8988T (cell line): ENCODE results near the gene SLC49A3.

Experiments
- DNase-seq: peaks from one replicate; pipeline ENCODE4 v3.0.0; 2011

SLC49A3 gene

GRCh38 chr4:664713-665231, 24.2 kb downstream of the SLC49A3 start:
- no peak for DNase-seq

- DNase-seq, result no peak
Observed at GRCh38 chr4:663438-664428, 25.2 kb downstream of the SLC49A3 start.

DNA sequence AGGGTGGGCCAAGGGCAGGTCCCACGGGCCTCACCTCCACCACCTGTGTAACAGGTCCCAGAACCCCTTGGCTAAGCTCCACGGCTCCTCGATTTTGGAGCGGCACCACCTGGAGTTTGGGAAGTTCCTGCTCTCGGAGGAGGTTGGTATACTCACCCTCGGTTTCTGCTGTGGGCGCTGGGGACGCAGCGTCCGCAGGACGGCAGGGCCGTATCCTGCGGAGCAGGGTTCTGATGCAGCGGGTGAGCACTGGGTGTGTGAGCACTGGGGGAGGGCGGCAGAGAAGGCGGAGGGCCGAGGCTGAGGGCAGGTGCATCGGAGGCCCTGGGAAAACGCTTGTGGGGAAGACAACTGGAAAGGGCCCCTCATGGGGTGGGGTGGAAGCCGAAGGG, 25.9 kb downstream of the SLC49A3 start:
- DNase-seq, result no peak

- DNase-seq, result no peak
Observed at GRCh38 chr4:661881-662761, 26.8 kb downstream of the SLC49A3 start.

DNA sequence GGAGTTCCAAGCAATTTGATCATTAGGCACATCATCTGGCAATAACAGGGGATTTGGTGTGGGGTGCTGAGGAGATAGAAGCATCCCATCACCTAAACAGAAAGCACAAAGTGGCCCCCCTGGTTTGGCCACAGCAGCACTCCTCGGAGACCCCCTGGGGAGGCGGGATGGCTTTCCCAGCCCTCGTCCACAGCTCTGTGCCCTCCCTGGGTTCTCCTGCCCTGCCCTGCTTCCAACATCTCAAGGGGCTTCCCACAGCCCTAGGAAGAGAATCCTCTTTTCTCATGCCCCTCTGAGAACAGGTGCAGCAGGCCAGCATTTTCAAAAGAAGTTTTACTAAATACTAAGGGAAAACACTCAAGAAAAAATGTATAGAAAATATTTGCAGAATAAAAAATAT, 27.7 kb downstream of the SLC49A3 start:
- no peak for DNase-seq

DNA sequence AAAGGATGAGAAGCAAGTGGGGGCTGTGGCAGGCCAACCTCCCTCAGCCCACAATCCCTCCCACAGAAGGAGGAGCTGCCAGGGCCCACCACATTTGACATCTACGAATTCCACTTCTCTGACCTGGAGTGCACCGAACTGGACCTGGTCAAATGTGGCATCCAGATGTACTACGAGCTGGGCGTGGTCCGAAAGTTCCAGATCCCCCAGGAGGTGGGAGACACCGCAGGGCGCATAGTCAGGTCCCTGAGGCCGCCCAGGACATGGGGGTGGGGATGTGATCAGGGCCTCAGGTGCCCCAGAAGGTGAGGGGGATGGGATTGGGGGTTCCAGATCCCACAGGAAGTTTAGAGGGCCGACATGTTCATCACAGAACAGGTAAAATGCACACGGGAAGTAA, 28.6 kb downstream of the SLC49A3 start:
- no peak for DNase-seq

DNA sequence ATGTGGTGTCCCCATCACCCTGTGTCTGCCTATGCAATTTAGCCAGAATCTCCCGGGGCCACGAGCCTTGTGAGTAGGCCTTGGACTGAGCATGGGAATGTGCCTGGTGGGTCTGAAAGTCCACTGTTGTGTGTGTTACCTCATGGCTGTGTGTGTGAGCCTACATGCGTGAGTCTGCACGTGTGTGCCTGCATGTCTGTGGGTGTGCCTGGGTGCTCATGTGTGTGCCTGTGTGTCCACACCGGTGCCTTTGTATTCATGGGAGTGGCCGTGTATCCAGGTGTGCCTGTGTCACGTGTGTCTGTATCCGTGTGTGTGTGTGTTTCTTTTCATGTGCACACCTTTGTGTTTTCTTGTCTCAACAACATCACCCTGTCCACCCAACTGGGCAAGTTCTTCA, 29.1 kb downstream of the SLC49A3 start:
- no peak for DNase-seq

- no peak for DNase-seq
Observed at GRCh38 chr4:658681-659667, 30.0 kb downstream of the SLC49A3 start.

DNA sequence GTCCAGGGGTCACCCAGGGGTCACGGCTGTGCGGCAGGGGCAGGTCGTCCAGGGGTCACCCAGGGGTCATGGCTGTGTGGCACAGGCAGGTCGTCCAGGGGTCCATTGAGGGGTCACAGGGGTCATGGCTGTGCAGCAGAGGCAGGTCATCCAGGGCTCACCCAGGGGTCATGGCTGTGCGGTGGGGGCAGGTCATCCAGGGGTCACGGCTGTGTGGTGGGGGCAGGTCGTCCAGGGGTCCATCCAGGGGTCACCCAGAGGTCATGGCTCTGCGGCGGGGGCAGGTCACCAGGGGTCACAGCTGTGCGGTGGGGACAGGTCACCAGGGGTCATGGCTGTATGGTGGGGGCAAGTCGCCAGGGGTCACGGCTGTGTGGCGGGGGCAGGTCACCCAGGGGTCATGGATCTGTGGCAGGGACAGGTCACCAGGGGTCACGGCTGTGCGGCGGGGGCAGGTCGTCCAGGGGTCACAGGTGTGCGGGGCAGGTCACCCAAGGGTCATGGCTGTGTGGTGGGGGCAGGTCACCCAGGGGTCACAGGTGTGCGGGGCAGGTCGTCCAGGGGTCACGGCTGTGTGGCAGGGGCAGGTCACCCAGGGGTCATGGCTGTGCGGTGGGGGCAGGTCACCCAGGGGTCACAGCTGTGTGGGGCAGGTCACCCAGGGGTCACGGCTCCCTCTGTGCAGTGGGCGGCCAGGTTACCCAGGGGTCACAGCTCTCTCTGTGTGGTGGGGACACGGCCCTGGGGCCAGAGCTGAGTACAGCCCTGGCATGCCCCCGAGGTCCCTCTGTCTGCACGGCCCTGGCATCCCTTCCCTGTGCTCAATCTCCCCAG, 30.9 kb downstream of the SLC49A3 start:
- no peak for DNase-seq

DNA sequence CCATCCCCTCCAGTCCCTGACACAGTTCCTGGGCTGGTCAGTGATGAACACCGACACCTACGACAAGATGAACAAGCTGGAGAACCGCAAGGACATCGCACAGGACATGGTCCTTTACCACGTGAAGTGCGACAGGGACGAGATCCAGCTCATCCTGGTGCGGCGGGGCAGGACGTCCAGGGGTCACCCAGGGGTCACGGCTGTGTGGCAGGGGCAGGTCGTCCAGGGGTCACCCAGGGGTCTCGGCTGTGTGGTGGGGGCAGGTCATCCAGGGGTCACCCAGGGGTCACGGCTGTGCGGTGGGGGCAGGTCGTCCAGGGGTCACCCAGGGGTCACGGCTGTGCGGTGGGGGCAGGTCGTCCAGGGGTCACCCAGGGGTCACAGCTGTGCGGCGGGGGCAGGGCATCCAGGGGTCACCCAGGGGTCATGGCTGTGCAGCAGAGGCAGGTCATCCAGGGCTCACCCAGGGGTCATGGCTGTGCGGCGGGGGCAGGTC, 31.6 kb downstream of the SLC49A3 start:
- DNase-seq, result no peak

- no peak for DNase-seq
Observed at GRCh38 chr4:656436-657337, 32.3 kb downstream of the SLC49A3 start.

DNA sequence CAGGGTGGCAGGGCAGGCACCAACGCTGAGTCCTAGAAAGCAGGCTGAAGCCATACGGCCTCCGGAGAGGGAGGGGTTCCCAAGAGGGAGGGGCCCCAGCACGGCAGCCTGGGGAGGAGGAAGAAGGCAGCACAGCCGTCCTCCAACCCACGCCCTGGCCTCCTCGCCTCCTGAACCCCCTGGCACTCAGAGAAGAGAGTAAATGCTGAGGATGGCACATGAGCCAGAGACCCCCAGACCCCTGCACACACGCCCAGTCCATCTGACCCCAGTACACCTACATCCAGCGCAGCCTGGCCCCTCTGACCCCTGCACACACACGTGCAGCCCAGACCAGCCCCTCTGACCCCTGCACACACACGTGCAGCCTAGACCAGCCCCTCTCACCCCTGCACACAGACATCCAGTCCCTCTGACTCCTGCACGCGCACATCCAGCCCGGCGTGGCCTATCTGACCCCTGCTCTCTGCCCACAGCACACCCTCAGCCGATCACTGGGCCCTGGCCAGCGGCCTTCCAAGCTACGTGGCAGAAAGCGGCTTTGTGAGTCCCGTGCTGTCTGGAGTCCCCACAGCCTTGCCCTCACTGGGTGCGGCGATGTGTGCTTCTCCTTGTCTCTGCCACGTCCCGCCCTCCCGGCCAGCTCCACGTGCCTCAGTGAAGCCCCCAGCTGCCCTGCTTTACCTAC, 33.3 kb downstream of the SLC49A3 start:
- DNase-seq, result no peak

DNA sequence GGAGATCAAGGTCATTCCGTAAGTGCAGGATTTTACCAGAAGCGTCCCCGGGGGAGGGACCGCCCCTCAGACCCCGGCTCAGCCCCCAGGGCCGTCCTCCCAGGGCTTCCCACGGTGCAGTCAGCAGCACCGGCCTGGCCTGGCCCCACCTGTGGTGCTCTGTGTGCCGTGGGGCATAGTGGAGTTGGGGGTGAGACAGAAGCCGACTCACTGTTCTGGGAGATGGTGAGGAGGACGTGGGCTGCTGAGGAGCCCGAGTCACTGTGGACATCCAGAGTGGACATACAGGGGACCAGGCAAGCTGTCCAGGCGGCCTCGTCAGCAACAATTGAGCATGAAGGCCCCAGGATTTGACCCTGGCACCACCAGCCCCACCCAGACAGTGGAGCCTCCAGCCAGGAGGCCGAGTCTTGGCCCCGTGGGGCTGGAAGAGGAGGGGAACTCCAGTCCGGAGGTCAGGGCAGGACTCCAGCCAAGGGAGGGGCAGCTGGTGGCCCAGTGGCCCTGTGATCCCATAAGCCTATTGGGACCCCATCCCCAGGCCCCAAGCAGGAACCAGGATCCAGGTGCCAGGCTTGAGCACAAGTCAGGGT, 34.0 kb downstream of the SLC49A3 start:
- DNase-seq, result no peak

DNA sequence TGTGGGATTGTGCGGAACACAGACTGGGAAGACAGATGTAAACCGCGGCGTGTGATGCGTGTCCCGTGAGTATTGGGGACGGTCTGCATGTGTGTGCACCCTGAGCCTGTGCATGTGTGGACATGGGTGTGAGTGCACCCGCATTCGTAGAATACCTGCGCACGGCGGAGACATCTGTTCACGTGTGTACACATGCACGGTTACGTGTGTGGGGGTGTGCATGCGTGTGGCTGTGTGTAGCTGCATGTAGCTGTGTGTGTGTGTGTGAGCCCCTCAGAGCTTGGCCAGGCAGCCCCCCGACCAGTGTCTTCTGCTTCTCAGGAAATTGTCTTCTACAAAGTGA, 34.5 kb downstream of the SLC49A3 start:
- no peak for DNase-seq

DNA sequence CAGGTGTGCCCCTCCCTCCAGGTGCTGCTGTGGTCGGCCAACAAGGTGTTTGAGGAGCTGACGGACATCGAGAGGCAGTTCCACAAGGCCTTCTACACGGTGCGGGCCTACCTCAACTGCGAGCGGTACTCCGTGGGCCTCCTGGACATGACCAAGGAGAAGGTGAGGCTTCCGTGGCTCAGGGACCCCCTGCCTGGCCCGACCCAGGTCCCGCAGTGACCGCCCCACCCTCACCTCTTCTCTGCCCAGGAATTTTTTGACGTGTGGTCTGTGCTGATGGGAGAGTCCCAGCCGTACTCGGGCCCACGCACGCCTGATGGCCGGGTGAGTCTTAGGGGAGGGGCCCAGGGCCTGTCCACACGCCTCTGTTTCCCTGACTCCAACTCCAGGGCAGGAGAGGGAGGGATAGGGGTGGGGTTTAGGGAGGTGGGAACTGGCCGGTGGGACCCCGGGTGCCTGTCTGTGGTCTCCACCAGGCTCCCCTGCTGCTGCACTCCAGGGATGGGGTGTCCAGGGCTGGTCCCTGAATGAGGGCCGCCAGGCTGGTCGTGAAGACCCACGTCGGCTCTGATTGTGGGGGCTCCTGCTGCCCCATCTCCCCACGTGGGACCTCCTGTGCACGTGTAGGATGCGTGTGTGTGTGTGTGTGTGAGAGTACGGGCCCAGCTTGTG, 35.0 kb downstream of the SLC49A3 start:
- DNase-seq, result no peak

DNA sequence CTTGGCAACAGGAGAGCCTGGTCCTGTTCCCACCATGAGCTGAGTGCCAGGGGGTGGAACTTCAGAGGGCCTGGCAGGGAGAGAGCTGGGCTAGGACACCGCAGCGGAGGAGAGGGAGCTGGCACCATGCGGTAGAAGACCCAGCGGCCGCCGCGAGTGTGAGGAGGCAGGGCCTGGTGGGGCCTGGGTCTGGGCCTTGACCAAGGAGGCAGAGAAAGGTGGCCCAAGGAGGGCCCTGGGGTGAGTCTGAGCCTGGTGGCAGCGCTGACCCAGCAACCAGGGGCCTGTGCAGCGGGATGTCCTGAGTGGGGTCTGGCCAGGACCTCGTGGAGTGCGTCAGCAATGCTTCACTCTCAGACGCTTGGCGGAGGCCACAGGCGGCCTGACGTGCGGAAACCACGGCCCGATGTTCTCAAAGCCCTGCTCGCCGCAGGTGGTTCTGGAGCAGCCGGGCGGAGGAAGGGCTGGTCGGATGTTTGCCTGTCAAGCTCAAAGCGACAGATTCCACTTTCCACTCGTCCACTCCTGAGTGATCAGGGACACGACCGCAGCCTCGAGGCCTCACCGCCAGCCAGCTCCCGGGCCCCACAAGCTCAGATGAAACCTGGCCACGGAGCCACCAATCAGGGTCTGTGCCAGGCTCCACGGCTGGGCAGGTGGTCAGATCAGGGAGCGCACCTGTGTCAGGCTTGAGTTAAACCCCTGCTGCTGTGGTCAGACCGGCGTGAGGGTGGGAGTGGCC, 35.7 kb downstream of the SLC49A3 start:
- no peak for DNase-seq

DNA sequence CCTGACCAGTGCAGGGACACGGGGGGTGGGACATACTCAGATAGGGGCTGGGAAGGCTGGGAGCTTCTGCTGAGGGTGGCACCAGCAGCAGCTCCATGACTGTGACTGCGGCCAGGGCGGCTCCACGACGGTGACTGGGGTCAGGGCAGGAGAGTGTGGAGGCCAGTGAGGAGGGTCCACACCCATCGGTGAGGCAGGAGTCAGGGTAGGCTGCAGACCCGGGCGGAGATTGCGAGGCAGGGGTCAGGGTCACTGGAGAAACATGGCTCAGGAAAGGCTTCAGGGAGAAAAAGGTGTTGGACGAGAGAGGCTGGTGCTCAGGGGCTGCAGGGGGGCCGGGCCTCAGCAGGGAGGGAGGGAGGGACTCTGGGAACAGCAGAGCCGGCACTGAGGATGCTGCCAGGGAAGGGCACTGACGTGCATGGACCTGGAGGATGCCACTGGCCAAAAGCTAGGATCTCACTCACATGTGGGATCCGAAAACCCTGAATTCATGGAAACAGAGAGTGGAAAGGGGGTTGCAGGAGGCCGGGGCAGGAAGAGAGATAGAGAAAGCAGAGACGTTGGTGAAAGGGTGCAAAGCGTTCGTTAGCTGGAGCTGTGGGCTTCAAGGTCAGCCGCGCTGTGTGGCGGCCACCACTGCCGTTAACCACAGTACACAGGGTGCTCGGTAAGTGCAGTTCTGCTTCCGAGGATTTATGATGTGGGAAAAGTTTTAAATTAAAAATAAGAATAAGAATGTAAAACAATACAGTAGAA, 36.9 kb downstream of the SLC49A3 start:
- no peak for DNase-seq
